Skeletal muscle tissue (tissue), 4 donors: ENCODE data around the gene KDM4B. TPM values are rescaled to one million over a fixed set of nuclear protein-coding genes. Genes with fewer than 3 reads are reported as not detected.
A peak's percentile ranks its signal among the peaks of the same experiment; 100 is the strongest.

ENCODE experiments used
- H3K27ac ChIP-seq: one replicate; pipeline ENCODE4 v1.7.0; 2013; ENCODE audit warnings: mild to moderate bottlenecking, low read depth, low read length, inconsistent platforms
- H3K27me3 ChIP-seq, 3 donors: one replicate each; pipeline ENCODE4 v1.7.0; 2013; ENCODE audit warnings: low read length in 3 of 3; ENCODE audit not compliant: control insufficient read depth in 3 of 3, insufficient read depth in 3 of 3
- H3K36me3 ChIP-seq, 3 donors: one replicate each; pipeline ENCODE4 v1.7.0; 2013; ENCODE audit warnings: low read length in 3 of 3; ENCODE audit not compliant: control insufficient read depth in 3 of 3, insufficient read depth in 3 of 3
- H3K4me1 ChIP-seq, 3 donors: one replicate each; pipeline ENCODE4 v1.7.0; 2013; ENCODE audit warnings: low read length in 3 of 3, mild to moderate bottlenecking in 3 of 3; ENCODE audit not compliant: control insufficient read depth in 3 of 3, insufficient read depth in 3 of 3
- H3K4me3 ChIP-seq, 3 donors: one replicate each; pipeline ENCODE4 v1.7.0; 2013; ENCODE audit warnings: low read length in 3 of 3
- H3K9ac ChIP-seq, 3 donors: one replicate each; pipeline ENCODE4 v1.7.0; 2013; ENCODE audit warnings: low read length in 3 of 3, mild to moderate bottlenecking in 3 of 3, moderate library complexity in 2 of 3, low read depth in 1 of 3
- H3K9me3 ChIP-seq, 3 donors: one replicate each; pipeline ENCODE4 v1.7.0; 2013; ENCODE audit warnings: low read length in 3 of 3; ENCODE audit not compliant: control insufficient read depth in 3 of 3
- total RNA-seq: library from RNA; depleted of rRNA; stranded (reverse); fragments of >200 nt; gene quantifications from one replicate; pipeline ENCODE4 v1.2.3, GENCODE V29; 2014
- donor health status: Osteomylitis.

KDM4B gene
- total RNA-seq, 1 donor from 2014 or later, result 11.5 TPM

GRCh38 chr19:4983346-4984105, 14.6 kb downstream of the KDM4B start:
- peaks cover 54 to 74% (median 68%) of the 10 kb centered on the region in 3 donors for H3K4me1 ChIP-seq
- no peaks in the 10 kb centered on the region for H3K9me3 ChIP-seq
- H3K27ac ChIP-seq, result no peak overlapping the region
- H3K27me3 ChIP-seq, result no peaks in the 10 kb centered on the region
- peaks cover 0 to 3% (median 0%) of the 10 kb centered on the region in 3 donors for H3K36me3 ChIP-seq
- H3K4me3 ChIP-seq, result no peak overlapping the region
- H3K9ac ChIP-seq, result peak overlapping the region in 1 of 3 donors; percentile 33

DNA sequence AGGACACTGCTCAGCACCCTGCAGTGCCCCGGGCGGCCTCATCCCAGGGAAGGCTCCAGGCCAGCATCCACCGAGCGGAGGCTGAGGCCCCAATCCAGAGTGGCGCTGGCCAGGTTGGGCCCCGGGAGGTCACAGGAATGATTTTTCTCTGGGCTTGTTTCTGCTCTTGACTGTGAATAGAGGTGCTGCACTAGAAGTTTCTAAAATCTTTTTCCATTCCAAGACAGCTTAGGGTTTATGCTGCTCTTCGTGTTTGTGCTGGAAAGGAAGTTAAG, 15.1 kb downstream of the KDM4B start:
- Histone ChIP-seq H3K4me3 (no peak overlapping the region), H3K36me3 (peaks cover 0 to 3% (median 0%) of the 10 kb centered on the region in 3 donors), H3K4me1 (peaks cover 54 to 74% (median 70%) of the 10 kb centered on the region in 3 donors), H3K9me3 (no peaks in the 10 kb centered on the region), H3K27ac (no peak overlapping the region), H3K9ac (peak overlapping the region in 1 of 3 donors; percentile 33), H3K27me3 (no peaks in the 10 kb centered on the region)

- Histone ChIP-seq H3K9me3 (no peaks in the 10 kb centered on the region), H3K4me1 (peaks cover 51 to 70% (median 66%) of the 10 kb centered on the region in 3 donors), H3K9ac (peak overlapping the region in 2 of 3 donors; percentile 32 to 33), H3K36me3 (no peaks in the 10 kb centered on the region), H3K27ac (no peak overlapping the region), H3K27me3 (no peaks in the 10 kb centered on the region), H3K4me3 (no peak overlapping the region)
Observed at GRCh38 chr19:4984438-4984990, 15.6 kb downstream of the KDM4B start.

GRCh38 chr19:4985551-4985991, 16.7 kb downstream of the KDM4B start:
- Histone ChIP-seq H3K9me3 (no peaks in the 10 kb centered on the region), H3K9ac (peak overlapping the region in 1 of 3 donors; percentile 45), H3K36me3 (no peaks in the 10 kb centered on the region), H3K27ac (no peak overlapping the region), H3K27me3 (no peaks in the 10 kb centered on the region), H3K4me3 (no peak overlapping the region), H3K4me1 (peaks cover 49 to 65% (median 62%) of the 10 kb centered on the region in 3 donors)

DNA sequence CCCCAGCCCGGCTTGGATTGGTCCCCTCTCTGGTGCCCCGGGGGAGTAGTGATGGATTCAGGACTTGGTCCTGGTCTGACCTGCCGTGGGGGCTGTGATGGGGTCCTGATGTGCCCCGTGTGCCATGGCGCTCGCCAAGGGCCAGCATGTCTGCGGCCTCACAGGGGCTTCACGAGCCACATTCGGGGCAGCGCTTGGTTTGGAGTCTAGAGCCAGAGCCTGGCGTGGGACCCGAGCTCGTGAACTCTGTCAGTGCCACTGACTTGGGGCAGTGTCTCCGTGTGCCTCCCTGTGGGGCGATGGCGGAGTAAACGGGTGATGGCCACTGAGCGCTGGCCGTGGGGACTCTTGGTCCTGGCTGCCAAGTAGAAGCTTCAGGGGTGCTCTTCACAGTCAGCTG, 17.1 kb downstream of the KDM4B start:
- H3K27me3 ChIP-seq, result no peaks in the 10 kb centered on the region
- H3K27ac ChIP-seq, result no peak overlapping the region
- no peak overlapping the region for H3K9ac ChIP-seq
- no peak overlapping the region for H3K4me3 ChIP-seq
- H3K36me3 ChIP-seq, result no peaks in the 10 kb centered on the region
- peaks cover 49 to 64% (median 61%) of the 10 kb centered on the region in 3 donors for H3K4me1 ChIP-seq
- no peaks in the 10 kb centered on the region for H3K9me3 ChIP-seq

GRCh38 chr19:4986471-4986891, 17.6 kb downstream of the KDM4B start:
- Histone ChIP-seq H3K4me3 (no peak overlapping the region), H3K27ac (no peak overlapping the region), H3K36me3 (no peaks in the 10 kb centered on the region), H3K4me1 (peaks cover 49 to 59% (median 57%) of the 10 kb centered on the region in 3 donors), H3K27me3 (no peaks in the 10 kb centered on the region), H3K9ac (peak overlapping the region in 1 of 3 donors; percentile 33), H3K9me3 (no peaks in the 10 kb centered on the region)

- H3K27ac ChIP-seq, result no peak overlapping the region
- H3K27me3 ChIP-seq, result no peaks in the 10 kb centered on the region
- H3K4me3 ChIP-seq, result peak overlapping the region in 1 of 3 donors; percentile 1
- H3K9ac ChIP-seq, result peak overlapping the region; percentile 13 to 54 (median 14)
- H3K4me1 ChIP-seq, result peaks cover 49 to 56% (median 54%) of the 10 kb centered on the region in 3 donors
- no peaks in the 10 kb centered on the region for H3K9me3 ChIP-seq
- H3K36me3 ChIP-seq, result no peaks in the 10 kb centered on the region
Observed at GRCh38 chr19:4987256-4987655, 18.3 kb downstream of the KDM4B start.

DNA sequence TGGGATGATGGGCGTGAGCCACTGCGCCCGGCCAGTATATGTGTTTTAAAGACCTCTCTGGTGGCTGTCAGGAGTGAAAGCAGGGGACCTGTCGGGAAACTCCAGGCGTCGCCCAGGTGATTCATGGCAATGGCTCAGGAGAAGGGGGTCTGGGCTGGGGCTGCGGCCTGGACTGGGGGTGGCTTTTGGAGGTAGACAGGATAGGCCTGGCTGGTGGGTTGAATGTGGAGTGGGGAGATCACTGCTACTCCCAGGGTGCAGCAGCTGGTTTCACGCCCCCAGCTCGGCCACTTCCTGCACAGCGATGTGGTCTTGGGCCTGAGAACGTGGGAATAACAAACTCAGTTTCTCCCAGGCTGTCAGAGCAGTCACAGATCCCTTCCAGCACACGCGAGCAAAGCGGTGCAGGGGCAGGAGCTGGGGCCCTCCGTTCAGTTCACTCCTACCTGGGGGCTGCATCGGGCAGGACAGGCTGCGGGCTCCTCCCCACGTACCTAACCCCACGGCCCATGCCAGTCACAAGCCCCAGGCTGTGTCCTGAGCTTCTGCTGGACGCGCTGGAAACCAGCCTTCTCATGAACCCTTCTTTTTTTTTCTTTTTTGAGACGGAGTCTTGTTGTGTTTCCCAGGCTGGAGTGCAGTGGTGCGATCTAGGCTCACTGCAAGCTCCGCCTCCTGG, 18.9 kb downstream of the KDM4B start:
- peaks cover 49 to 56% (median 54%) of the 10 kb centered on the region in 3 donors for H3K4me1 ChIP-seq
- H3K27me3 ChIP-seq, result no peaks in the 10 kb centered on the region
- H3K4me3 ChIP-seq, result peak overlapping the region in 2 of 3 donors; percentile 1 to 29
- H3K9ac ChIP-seq, result peak overlapping the region; percentile 13 to 54 (median 14)
- no peaks in the 10 kb centered on the region for H3K36me3 ChIP-seq
- no peak overlapping the region for H3K27ac ChIP-seq
- no peaks in the 10 kb centered on the region for H3K9me3 ChIP-seq

GRCh38 chr19:4988770-4989251, 19.9 kb downstream of the KDM4B start:
- Histone ChIP-seq H3K27me3 (no peaks in the 10 kb centered on the region), H3K36me3 (no peaks in the 10 kb centered on the region), H3K9ac (peak overlapping the region in 2 of 3 donors; percentile 33 to 43), H3K9me3 (no peaks in the 10 kb centered on the region), H3K4me3 (peak overlapping the region in 1 of 3 donors; percentile 30), H3K27ac (no peak overlapping the region), H3K4me1 (peaks cover 42 to 48% (median 46%) of the 10 kb centered on the region in 3 donors)

DNA sequence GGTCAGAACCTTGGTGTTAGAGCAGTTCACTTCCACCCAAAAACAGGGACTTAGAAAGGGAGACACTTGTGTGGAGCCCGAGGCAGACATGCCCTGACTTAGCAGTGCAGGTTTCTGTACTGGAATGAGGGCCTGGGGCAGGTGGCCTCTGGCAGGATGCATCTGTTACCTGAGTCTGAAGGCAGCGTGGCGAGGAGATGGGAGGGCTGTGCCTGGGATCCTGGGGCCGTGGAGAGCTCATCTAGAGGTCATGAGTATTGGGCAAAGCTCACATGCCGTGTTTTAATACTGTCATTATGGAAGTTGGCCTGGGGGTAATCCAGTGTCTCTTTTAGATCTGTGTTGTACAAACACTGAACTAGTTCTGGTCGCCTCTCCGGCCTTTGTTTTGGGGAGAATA, 21.4 kb downstream of the KDM4B start:
- H3K27ac ChIP-seq, result no peak overlapping the region
- peaks cover 32 to 38% (median 34%) of the 10 kb centered on the region in 3 donors for H3K4me1 ChIP-seq
- H3K4me3 ChIP-seq, result no peak overlapping the region
- H3K9ac ChIP-seq, result no peak overlapping the region
- H3K36me3 ChIP-seq, result no peaks in the 10 kb centered on the region
- H3K9me3 ChIP-seq, result no peaks in the 10 kb centered on the region
- no peaks in the 10 kb centered on the region for H3K27me3 ChIP-seq
